Activated CD8-positive, alpha-beta T cell treated with anti-CD3 and anti-CD28 coated beads for 36 hours (primary cell): ENCODE data around the gene RBM28. TPM values are rescaled to one million over a fixed set of nuclear protein-coding genes. Genes with fewer than 3 reads are reported as not detected.

Experiments used
- ATAC-seq: fragments of 200-7000 bp; cut with Tn5 transposase; one replicate; pipeline ENCODE4 v1.10.0; 2021; ENCODE audit warnings: mild to moderate bottlenecking, moderate library complexity
- CTCF ChIA-PET: fragments of 350-600 bp; sonication (Branson Sonifier 250); formaldehyde crosslinking; loops from one replicate; lab custom pipeline; 2021; ENCODE audit warnings: antibody characterized with exemption; lab: Charles Lee
- POLR2A ChIA-PET: fragments of 350-600 bp; sonication (Branson Sonifier 250); formaldehyde crosslinking; loops from one replicate; lab custom pipeline; 2021; ENCODE audit warnings: antibody characterized with exemption; lab: Charles Lee
- DNase-seq: peaks from one replicate; pipeline ENCODE4 v3.0.0-alpha.2; 2020
- H3K27ac Mint-ChIP-seq: one replicate; pipeline ENCODE4 v1.8.0; 2021; ENCODE audit warnings: mild to moderate bottlenecking, mixed read lengths
- H3K27me3 Mint-ChIP-seq: one replicate; pipeline ENCODE4 v1.8.0; 2021; ENCODE audit warnings: mixed read lengths
- H3K36me3 Mint-ChIP-seq: one replicate; pipeline ENCODE4 v1.8.0; 2021; ENCODE audit warnings: low read depth, mixed read lengths
- H3K4me1 Mint-ChIP-seq: one replicate; pipeline ENCODE4 v1.8.0; 2021; ENCODE audit warnings: low read depth, mixed read lengths
- H3K4me3 Mint-ChIP-seq: one replicate; pipeline ENCODE4 v1.8.0; 2021; ENCODE audit warnings: mild to moderate bottlenecking, moderate library complexity, mixed read lengths
- H3K9me3 Mint-ChIP-seq: one replicate; pipeline ENCODE4 v1.8.0; 2021; ENCODE audit warnings: mixed read lengths
- intact Hi-C: fragments of 100-400 bp; cut with micrococcal nuclease; formaldehyde crosslinking; loops from one replicate; pipeline ENCODE4 v1.10.0; 2022
- total RNA-seq, 2 experiments: library from RNA; stranded (reverse); gene quantifications; one replicate each; pipeline ENCODE4 v1.2.3, GENCODE V29; 2021
- TF ChIP-seq, protein P1 (sequence below): fragments of 200-600 bp; IDR thresholded peaks from one replicate; pipeline ENCODE4 v1.8.0; 2022; ENCODE audit warnings: antibody characterized with exemption, mild to moderate bottlenecking

Gene RBM28
- total RNA-seq, 2 experiments from 2014 or later = 55.3 to 55.6 TPM

DNA sequence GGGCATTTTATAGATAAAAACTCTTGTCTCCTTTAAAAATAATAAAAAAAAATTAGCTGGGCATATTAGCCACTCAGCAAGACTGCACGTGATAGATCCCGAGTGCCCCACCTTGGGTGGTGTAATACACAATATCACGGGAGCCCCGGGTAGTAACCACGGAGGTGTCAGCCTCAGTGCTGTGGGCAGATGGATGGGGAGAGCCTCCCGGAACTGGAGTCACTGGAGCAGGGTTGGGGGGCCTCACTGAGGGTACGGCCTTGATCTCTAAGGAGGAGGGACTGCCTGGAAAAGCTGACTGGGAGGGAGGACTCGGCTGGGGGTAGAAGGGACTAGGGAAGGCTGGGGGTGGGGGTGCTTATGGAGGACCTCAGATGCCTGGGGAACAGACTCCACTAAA lies 90.0 kb downstream of the RBM28 start:
- TF ChIP-seq, protein P1, sequence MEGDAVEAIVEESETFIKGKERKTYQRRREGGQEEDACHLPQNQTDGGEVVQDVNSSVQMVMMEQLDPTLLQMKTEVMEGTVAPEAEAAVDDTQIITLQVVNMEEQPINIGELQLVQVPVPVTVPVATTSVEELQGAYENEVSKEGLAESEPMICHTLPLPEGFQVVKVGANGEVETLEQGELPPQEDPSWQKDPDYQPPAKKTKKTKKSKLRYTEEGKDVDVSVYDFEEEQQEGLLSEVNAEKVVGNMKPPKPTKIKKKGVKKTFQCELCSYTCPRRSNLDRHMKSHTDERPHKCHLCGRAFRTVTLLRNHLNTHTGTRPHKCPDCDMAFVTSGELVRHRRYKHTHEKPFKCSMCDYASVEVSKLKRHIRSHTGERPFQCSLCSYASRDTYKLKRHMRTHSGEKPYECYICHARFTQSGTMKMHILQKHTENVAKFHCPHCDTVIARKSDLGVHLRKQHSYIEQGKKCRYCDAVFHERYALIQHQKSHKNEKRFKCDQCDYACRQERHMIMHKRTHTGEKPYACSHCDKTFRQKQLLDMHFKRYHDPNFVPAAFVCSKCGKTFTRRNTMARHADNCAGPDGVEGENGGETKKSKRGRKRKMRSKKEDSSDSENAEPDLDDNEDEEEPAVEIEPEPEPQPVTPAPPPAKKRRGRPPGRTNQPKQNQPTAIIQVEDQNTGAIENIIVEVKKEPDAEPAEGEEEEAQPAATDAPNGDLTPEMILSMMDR = no peak
- DNase-seq (no peak), ATAC-seq (no peak)
- no peak overlapping the region for H3K27ac Mint-ChIP-seq
- ChIA-PET CTCF (no interaction called here), POLR2A (no interaction called here)
- no peak overlapping the region for H3K4me3 Mint-ChIP-seq
- no peaks in the 10 kb centered on the region for H3K27me3 Mint-ChIP-seq
- intact Hi-C loops = no loop called here
- no peaks in the 10 kb centered on the region for H3K4me1 Mint-ChIP-seq
- no peaks in the 10 kb centered on the region for H3K9me3 Mint-ChIP-seq
- H3K36me3 Mint-ChIP-seq = no peaks in the 10 kb centered on the region

DNA sequence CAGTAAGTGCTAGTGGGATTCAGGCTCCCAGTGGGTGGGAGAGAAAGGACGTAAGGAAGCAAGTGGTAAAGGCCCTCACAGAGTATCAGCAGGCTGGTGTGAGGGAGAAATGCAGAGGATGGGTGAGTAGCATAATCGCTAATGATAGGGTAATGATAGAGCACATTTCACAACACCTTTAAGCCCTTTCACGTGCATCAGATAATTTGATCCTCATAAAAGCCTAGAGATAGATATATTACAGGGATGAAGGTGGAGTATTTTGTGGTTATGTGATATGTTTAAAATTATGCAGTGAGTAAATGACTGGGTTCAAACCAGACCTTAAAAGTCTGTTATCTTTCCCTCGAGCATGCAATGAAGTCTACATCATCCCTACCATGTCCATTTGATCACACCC lies 92.4 kb downstream of the RBM28 start:
- H3K27ac Mint-ChIP-seq = no peak overlapping the region
- ChIA-PET CTCF (no interaction called here), POLR2A (no interaction called here)
- no peak overlapping the region for H3K4me3 Mint-ChIP-seq
- H3K4me1 Mint-ChIP-seq = no peaks in the 10 kb centered on the region
- TF ChIP-seq, protein P1 = no peak
- intact Hi-C loops = no loop called here
- H3K36me3 Mint-ChIP-seq = no peaks in the 10 kb centered on the region
- DNase-seq = no peak
- no peaks in the 10 kb centered on the region for H3K9me3 Mint-ChIP-seq
- ATAC-seq = no peak
- H3K27me3 Mint-ChIP-seq = no peaks in the 10 kb centered on the region

Other genes starting within 250 kb of the RBM28 start
- gene LEP, start 102.6 kb downstream of the RBM28 start, total RNA-seq = not detected
- gene PRRT4, start 17.8 kb upstream of the RBM28 start, total RNA-seq = under 1 TPM; 0.20 to 0.69 TPM
- 10 to 100 TPM; 60.5 to 68.1 TPM for gene IMPDH1, start 66.1 kb upstream of the RBM28 start, total RNA-seq
- gene HILPDA, start 112.0 kb upstream of the RBM28 start, total RNA-seq = 100 to 1,000 TPM; 344 to 362 TPM
- 10 to 100 TPM; 38.9 to 45.6 TPM for gene METTL2B, start 132.8 kb upstream of the RBM28 start, total RNA-seq